NCI-H2081 (cell line): ENCODE measurements around the gene MPO.

Experiments
- DNase-seq, 2 experiments: peaks; one replicate each; lab custom pipeline; 2025; lab: John Stamatoyannopoulos, UW

The MPO gene

DNA sequence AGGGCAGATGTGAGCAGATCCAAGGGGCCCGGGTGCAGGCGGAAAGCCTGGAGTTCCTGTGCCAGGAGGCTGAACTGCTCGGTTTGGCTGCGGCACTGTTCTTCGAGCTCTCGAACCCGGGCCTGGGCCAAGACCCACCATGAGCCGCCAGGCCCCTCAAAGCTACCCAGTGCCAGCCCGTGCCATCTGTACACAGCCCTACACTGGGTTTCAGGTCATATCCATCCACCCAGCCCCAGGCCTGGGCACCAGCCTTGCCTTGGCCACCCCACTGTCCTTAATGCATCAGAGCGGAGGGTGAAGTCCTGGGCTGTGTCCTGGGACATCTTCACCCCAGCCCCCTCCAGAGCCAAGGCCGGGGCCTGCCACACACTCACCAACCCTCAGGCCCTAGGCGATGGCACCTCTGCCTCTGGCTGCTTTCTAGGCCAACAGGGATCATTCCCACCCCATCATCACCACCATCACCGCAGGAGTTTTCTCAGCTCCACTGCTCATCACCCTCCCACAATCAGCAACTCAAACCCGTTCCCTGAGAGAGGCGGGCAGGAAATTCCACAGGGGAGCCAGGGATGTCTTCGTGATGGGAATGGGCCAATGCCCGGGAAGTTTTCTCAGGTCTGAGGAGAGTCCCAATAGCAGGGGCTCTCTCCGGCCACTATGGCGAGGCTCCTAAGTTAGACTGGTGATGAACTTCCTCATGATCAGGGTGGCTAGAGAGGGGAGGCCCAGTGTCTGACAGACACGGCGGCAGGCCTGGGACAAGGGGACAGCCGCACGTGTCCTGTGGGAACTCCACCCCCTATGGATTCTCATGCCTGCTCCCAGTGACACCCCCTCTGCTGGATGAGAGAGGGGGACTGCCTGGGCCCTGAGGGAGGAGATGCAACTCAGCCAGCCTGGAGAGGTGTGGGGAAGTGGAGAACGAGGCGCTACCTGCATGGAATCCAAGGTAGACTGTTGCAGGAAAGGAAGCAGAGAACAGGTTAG, 38.7 kb upstream of the MPO start:
- no peak for DNase-seq

DNA sequence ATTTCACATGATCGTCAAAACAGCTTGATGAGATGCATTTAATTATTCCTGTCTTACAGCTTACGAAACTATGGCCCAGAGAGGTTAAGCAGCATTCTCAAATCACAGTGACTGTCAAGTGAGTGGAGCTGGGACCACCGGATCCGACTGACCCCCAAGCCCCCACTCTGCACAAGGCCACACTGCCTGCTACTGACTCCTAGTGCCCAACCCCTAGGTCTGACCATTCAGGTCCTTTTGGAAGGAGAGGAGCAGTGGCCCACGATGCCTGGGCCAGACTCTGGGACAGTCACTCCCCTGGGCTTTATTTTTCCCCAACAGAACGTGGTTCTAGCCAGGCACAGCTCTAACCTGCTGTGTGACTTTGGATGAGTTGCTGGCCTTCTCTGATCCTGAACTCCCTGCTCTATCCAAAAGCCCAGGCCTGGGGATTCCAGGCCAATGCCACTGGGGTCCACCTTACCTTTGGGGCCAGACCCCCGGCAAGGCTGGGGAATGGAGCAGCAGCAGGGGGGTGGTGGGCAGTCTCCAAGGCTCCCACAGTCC, 38.0 kb upstream of the MPO start:
- DNase-seq: no peak

DNA sequence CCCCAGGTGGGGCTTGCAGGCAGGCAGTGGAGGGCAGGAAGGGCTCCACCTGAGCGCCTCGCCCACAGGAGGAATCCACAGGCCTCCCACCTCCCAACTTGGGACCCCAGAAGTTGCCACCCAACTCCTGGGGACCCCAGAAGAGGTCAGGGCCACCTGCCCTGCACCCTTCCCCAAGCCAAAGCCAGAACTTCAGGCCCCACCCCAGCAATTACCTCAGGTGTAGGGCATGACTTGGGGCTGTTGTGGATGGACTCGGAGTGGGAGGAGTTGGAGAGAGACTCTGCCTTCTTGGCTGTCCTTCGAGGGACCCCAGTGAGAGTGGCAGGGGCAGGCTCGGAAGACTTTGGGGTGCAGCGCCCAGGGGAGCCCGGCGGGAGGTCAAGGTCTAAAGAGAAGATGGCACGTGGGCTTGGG, 37.3 kb upstream of the MPO start:
- DNase-seq: no peak

DNA sequence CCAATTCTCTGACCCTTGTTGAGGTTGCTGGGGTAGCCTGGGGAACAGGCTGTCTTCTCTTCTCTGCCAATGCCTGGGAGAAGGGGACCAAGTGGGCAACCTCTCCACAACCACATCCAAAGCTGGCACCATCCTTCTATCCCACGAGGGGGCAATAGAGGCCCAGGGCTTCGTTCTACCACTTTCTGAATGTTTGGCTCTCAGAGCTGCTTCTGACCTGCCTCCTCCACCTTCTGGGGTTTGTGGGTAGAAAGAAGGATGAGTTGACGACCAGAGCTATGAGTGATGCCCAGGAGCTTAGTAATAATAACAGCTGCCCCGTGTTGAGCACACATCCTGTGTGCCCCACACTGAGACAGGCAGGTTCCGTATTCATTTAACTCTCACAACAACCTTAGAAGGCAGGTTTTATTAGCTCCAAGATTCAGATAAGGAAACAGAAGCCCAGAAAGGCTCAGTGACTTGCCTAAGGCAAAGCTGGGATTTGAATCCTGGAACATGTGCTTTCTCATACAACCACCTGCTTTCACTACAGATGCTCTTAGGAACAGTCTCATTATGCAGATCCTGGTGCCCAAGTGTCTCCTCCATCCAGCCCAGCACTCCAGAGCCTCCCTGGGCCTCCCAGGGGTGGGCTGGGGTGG, 36.8 kb upstream of the MPO start:
- DNase-seq: peak; percentile 47 to 51

GRCh38 chr17:58316260-58316960, 35.7 kb upstream of the MPO start:
- no peak for DNase-seq

GRCh38 chr17:58315750-58316149, 35.0 kb upstream of the MPO start:
- no peak for DNase-seq

GRCh38 chr17:58315281-58315711, 34.6 kb upstream of the MPO start:
- no peak for DNase-seq

DNA sequence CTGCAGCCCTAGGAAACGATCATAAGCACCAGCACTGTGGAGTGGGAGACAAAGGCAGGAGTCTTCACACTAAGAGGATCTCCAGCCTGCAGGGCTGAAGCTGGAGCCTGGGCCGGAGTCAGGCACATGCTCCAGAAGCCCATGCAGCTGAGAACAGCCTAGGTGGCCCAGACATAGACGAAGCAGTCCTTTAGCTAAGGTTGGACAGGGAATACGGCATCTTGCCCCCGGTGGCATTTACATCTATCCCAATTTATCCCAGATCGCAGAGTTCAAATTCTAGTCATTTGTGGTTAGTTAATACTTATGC, 33.9 kb upstream of the MPO start:
- DNase-seq: no peak

- no peak for DNase-seq
Measured at GRCh38 chr17:58313815-58314705, 33.3 kb upstream of the MPO start.

DNA sequence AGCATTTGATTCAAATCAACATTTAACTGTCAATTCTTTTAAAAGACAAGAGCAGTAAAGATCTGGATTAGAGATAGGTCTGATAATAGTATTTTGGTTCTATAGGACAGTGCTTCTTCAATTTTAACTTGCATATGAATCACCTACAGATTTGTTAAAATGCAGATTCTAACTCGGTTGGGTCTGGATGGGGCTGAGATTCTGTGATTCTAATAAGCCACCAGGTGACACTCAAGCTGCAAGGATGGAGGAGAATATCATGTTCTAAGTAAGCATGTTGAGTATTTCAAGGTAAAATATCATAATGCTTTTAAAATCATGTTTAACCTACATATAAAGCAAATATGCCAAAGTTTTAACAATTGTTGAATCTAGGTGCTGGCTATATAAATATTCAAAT, 32.1 kb upstream of the MPO start:
- no peak for DNase-seq

DNA sequence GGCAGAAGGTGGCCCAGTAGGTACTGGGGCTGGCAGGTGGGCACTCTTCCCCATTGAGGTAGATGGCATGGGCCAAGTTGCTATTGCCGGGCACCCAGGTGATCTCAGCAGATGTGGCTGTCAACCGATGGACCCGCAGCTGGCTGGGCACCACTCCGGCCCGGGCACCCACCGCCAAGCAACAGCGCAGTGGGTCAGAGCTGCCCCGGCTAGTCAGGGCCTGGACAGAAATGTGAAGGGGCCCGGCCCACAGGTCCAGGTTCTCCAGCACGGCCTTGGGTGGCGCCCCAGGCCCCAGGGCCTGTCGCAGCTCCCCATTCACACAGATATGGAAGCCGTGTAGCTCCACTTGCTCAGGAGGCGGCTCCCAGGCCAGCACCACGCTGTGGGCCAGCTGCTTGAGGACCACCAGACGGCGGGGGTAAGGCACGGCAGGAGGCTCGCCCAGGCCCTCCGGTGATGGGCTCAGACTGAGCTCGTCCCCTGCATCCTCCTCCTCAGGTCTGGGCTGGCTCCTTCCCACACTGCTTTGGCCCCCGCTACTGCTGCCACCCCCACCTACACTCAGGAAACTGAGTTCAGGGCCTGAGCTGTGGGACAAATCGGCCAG, 31.4 kb upstream of the MPO start:
- no peak for DNase-seq

DNA sequence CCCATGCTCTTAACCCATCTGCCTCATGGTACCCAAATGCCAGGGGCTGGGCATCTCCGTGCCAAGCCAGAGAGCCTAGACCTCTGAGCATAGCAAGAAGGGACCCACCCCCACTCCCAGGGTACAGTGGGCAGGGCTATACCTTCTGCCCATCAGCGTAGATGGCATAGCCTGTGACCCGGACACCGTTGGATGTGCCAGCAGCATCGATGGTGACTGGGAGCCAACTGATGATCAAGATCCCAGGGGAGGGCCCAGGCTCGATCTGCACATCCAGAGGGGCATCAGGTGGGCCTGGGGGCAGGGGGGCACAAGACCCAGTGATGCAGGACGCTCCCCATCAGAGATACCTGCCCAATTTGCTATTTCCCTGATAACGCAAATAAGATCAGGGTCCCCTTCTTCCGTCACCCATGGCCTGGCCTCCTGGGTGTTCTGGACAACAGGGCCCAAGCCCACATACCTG, 30.7 kb upstream of the MPO start:
- DNase-seq: no peak

DNA sequence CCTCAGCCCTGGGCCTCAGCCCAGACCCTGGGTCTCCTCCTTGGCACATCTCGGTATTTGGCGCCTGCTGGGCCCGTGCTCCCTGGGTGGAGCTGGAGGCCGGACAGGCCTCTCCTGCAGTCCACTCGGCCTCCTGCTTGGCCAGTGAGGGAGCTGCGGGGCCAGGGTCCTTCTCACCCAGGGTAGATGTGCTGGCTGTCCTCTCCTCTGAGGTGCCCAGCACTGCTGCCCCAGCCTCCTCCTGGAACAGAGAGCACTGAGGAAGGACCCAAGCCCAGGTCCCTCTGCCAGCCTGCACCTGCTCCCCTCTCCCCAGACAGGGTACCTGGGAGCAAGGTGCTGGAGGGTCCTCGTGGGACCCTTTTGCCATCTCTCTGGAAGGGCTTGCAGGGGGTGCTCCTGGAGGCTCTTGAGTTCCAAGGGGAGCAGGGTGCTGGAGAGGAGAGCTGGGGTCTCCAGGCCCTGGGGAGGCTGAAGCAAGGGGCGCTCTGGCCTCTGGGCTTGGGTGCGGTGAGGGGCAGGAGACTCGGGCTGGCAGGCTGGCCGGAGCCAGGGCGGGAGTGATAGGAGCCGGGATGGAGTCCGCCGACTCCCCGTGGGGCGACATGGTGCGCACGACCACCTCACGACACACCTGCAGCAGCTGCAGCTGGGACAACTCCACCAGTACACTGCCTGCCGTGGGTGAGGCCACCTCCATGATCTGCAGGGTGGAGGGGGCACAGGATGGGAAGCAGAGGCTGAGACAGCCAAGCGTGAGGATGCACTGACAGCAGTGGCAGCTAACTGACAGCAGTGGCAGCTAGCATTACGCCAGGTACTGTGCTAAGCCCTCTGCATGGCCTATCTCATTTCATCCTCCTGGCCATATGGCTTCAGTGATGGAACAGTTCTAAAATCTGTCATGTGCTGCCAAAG, 30.0 kb upstream of the MPO start:
- DNase-seq: no peak

- no peak for DNase-seq
Measured at GRCh38 chr17:58309918-58310259, 29.2 kb upstream of the MPO start.

GRCh38 chr17:58308985-58309917, 28.5 kb upstream of the MPO start:
- no peak for DNase-seq

DNA sequence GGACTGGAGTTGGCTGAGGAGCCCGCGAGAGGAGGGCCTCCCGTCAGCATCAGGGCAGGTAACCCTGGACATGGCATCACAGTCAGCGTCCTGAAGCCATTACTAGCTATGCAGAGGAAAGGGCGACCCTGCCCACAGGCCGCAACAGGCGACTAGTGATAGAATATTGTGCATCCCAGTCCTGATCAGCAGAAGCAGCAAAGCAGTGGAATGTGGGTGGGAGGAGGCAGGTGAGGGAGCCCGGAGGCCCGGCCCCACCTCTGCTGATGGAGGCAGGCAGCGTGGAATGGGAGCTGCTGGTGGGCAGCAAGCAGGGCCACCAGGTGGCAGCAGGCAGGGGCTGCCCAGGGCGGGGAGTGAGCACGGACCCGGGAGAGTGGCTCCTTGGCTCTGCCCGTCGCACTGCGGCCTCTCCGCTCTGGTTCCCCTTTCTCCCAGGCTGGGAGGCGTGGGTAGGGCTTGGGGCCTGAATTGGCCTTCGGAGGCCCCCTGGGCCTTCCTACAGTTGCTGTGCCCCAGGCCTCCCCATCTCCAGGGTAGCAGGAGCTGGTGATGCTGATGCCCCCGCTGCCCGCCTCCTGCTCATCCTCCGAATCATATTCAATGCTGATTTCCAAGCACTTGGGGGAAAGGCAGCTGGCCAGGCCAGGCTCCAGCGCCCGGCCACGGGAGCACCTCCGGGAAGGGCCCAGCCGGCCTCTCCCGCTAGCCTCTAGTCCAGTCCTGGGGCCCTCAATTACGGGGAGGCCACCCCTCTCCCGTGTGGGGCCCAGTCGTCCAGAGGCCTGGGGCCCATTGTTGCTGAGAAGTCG, 27.6 kb upstream of the MPO start:
- no peak for DNase-seq

GRCh38 chr17:58307468-58308172, 26.9 kb upstream of the MPO start:
- no peak for DNase-seq
